CD4-positive, alpha-beta T cell treated with Interleukin-10 for 1 hour (primary cell): ENCODE measurements around the gene BCL2.

Source experiments
- DNase-seq: peaks from one replicate; pipeline ENCODE4 v3.0.0-alpha.2; 2020

The BCL2 gene

GRCh38 chr18:63307551-63308200 lies 11.9 kb downstream of the BCL2 start:
- DNase-seq: no peak

- no peak for DNase-seq
Observed at GRCh38 chr18:63306819-63307550, 12.6 kb downstream of the BCL2 start.

GRCh38 chr18:63306249-63306648 lies 13.3 kb downstream of the BCL2 start:
- DNase-seq: no peak

GRCh38 chr18:63303547-63303946 lies 16.0 kb downstream of the BCL2 start:
- no peak for DNase-seq

- DNase-seq: no peak
Observed at GRCh38 chr18:63302636-63303405, 16.7 kb downstream of the BCL2 start.

GRCh38 chr18:63302220-63302619 lies 17.3 kb downstream of the BCL2 start:
- DNase-seq: no peak

GRCh38 chr18:63301434-63301833 lies 18.1 kb downstream of the BCL2 start:
- no peak for DNase-seq

GRCh38 chr18:63299837-63300745 lies 19.5 kb downstream of the BCL2 start:
- DNase-seq: no peak

- DNase-seq: peak; percentile 48
Observed at GRCh38 chr18:63298400-63299365, 20.9 kb downstream of the BCL2 start.

- DNase-seq: no peak
Observed at GRCh38 chr18:63297687-63298399, 21.7 kb downstream of the BCL2 start.

- no peak for DNase-seq
Observed at GRCh38 chr18:63293935-63294334, 25.6 kb downstream of the BCL2 start.

- DNase-seq: no peak
Observed at GRCh38 chr18:63292831-63293683, 26.5 kb downstream of the BCL2 start.

- DNase-seq: no peak
Observed at GRCh38 chr18:63291278-63291677, 28.3 kb downstream of the BCL2 start.

- DNase-seq: peak; percentile 57
Observed at GRCh38 chr18:63290821-63291200, 28.8 kb downstream of the BCL2 start.

- DNase-seq: no peak
Observed at GRCh38 chr18:63290166-63290820, 29.3 kb downstream of the BCL2 start.

GRCh38 chr18:63288311-63288710 lies 31.3 kb downstream of the BCL2 start:
- DNase-seq: no peak

- no peak for DNase-seq
Observed at GRCh38 chr18:63287691-63288220, 31.8 kb downstream of the BCL2 start.

GRCh38 chr18:63286926-63287325 lies 32.6 kb downstream of the BCL2 start:
- DNase-seq: no peak
